Stimulated activated CD8-positive, alpha-beta memory T cell treated with anti-CD3 and anti-CD28 coated beads, Interleukin-7, amount 100 ng/mL, for 1 hour (primary cell): ENCODE measurements around the gene IFNG-AS1.

Experiments
- DNase-seq, 2 donors: peaks; one replicate each; pipeline ENCODE4 v3.0.0-alpha.2; 2020; ENCODE audit warnings: low read depth in 2 of 2

The IFNG-AS1 gene

DNA sequence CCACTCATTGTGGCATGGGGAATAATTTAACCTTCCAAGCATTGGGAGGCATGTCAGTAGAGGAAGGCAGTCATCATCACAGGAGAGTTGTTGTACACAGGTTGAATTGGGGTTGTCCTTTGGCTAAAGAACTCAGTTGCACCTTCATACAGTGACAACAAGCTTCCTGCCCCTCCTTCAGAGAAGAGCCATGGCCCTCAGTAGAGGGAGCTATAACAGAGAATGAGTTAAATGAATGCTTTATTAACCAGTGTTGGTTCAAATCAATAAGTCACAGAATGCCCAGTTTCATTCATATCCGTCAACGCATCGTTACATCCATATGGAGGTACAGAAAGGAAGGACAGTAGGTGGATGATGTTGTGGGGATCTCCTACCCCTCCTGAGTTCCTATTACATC lies 4.8 kb downstream of the IFNG-AS1 start:
- no peak for DNase-seq

DNA sequence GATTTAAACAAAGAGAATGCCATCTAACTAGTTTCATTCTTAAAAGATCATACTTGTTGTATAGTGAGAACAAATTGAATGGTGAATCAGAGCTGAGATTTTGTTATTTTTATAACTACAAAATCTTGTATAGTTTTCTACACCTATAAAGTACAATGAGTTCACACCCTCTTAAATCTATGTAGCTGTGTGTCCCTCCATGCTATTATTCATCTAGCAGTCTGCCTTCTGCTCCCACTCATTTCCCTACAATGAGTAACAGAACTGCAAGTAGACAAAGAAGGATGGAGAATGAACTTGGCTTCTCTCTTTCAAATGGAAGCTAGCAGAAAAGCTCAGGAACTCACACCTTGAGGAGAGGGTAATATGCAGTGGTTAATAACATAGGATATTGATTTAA lies 7.1 kb downstream of the IFNG-AS1 start:
- DNase-seq = no peak

GRCh38 chr12:67998379-67998778 lies 9.1 kb downstream of the IFNG-AS1 start:
- no peak for DNase-seq

- no peak for DNase-seq
Measured at GRCh38 chr12:67999244-67999643, 10.0 kb downstream of the IFNG-AS1 start.

- DNase-seq = no peak
Measured at GRCh38 chr12:68001486-68002466, 12.5 kb downstream of the IFNG-AS1 start.

DNA sequence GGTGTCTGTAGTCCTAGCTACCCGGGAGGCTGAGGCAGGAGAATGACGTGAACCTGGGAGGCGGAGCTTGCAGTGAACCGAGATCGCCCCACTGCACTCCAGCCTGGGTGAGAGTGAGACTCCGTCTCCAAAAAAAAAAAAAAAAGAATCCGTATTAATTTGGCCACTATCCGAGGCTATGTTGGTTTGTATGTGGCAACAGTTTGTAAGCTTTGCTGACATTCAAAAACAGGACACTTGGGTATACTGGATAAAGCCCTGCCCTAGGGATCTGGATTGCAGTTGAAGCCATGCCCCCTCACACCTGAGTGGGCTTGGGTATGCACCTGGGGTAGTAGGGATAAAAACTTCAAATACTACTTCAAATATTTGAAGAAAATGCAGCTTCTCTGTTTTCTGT lies 14.5 kb downstream of the IFNG-AS1 start:
- no peak for DNase-seq

GRCh38 chr12:68007033-68007432 lies 17.8 kb downstream of the IFNG-AS1 start:
- no peak for DNase-seq

GRCh38 chr12:68007466-68007865 lies 18.2 kb downstream of the IFNG-AS1 start:
- no peak for DNase-seq

DNA sequence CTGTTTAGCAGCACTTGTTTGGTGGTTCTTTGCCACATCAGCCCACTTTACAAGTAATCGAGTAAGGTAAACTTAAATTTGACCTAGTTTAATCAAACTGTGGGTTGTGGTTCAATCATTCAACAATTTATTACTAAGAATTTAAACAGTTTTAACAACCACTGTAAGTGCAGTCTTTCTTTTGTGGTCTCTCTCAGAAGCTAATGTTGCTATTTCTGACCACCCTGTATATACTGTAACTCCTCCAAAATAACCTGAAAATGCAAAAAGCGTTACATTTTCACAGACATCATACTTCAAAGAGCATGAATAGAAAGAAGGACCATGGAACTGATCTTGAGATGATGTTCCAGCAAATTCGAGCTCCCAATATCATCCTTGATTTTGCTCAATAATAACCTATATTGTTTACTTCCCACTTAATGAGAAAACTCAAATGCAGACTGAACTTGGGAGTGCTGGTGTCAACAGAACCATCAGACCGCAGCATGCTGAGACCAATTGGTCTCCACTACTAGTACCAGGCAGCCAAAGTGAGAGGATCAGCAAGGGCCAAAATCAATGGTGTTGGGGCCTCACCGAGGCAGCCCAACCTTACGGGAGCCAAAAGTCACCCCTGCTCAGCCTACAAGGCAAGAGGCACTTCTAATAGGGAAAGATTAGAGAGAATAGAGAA lies 22.1 kb downstream of the IFNG-AS1 start:
- DNase-seq = no peak

DNA sequence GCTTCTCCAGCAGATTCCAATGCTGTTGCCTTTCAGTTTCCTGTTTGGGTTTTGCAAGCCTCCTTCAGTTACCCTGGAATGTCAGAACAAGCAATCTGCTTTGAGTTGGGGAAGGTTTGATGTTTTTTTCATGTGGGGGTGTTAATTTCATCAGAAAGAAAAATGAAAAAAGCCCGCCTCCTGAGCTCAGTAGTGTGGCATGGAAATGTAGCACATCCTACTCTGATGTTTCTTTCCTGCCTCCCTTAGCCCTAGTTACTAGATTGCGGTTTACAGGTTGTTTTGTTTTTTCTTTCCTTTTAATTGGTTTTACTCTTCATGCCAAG lies 22.6 kb downstream of the IFNG-AS1 start:
- DNase-seq = no peak

- DNase-seq = no peak
Measured at GRCh38 chr12:68012712-68013111, 23.5 kb downstream of the IFNG-AS1 start.

DNA sequence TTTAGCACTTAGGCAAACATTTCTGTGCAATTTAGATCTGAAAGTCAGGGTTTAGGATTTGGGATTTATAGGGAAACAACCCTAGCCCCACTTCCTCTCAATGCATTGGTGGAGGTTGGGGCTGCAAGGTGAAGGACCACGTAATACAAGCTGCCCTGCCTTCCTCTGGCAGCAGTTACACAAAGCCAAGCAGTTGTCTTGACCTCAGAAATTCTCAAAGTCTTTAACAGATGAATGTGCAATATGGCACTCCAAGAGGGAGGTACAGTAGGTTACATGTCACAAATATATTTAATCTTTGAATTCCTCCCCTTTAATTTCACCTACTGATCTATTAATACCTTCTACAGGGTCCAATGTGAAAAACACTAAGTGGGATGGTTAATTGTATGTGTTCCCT lies 23.9 kb downstream of the IFNG-AS1 start:
- no peak for DNase-seq

- no peak for DNase-seq
Measured at GRCh38 chr12:68016136-68016535, 26.9 kb downstream of the IFNG-AS1 start.

DNA sequence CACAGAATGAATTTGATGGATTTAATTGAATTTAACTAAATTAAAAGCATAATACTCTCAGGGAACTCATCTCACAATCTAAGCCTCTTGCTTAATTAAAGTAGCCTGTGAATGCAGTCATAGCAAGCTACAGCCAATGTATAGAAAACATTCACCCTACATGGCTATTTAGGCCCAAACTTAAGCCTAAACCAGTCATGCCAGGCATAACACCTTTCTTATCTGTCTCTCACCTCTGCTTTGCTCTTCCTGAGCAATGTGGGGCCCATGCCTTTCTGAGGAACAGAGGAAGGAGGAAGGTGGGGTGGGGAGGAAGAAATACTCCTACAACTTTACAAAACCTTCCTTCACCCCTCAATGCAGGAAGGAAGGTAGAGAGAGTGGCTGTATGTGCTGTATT lies 29.1 kb downstream of the IFNG-AS1 start:
- DNase-seq = no peak

DNA sequence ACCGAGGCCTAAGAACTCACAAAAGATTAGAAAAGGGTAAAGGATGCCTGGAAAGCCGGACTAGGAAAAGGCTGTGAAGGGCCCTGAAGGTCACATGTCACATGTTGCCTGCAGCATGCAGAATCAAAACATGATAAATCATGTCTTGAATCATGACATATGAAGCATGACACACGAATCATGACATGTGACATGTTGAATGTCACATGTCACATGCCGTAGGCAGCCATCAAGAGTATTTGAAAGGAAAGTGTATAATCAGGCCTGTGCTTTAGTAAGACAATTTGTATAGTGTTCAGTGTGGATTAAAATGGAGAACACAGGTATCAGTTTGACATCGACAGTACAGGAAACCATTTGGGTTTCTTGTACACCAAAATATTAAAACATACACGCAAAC lies 30.8 kb downstream of the IFNG-AS1 start:
- no peak for DNase-seq

DNA sequence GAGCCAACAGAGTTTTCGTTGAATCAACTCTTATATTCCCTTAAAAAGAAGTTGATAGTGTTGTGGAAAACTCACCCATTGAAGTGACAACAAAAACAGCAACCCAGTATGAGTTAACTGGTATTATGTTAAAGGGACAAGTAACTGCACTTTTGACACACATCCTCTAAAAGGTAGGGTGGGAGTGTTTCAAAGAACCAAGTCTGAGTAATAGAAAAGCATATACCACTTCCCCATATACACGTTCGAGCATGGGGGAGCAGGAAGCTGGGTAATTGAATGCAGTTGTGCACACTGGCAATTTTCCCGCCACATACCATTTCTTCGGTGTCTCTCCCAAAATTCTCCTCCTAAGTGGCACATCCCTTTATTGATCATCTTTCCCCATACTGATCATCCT lies 31.5 kb downstream of the IFNG-AS1 start:
- no peak for DNase-seq

GRCh38 chr12:68028647-68029046 lies 39.4 kb downstream of the IFNG-AS1 start:
- no peak for DNase-seq

GRCh38 chr12:68030248-68030647 lies 41.0 kb downstream of the IFNG-AS1 start:
- no peak for DNase-seq

DNA sequence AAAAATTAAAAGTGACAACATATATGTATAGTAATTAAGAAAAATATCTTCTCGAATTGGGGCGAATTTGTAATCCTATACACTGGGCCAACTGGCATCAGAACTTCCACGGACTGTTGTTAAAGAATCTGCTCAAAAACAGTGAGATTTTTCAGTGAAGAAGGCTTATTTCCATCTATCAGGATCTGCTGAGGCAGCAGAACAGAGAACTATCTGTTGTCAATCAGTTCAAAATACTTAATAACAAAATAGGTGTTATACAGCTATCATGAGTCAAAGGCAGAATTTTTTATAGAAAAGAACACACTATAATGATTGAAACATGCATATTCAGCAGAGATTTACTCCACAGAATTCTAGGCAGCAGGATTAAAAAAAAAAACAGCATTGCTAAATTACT lies 41.9 kb downstream of the IFNG-AS1 start:
- DNase-seq = no peak

GRCh38 chr12:68031881-68032739 lies 42.9 kb downstream of the IFNG-AS1 start:
- DNase-seq = no peak

DNA sequence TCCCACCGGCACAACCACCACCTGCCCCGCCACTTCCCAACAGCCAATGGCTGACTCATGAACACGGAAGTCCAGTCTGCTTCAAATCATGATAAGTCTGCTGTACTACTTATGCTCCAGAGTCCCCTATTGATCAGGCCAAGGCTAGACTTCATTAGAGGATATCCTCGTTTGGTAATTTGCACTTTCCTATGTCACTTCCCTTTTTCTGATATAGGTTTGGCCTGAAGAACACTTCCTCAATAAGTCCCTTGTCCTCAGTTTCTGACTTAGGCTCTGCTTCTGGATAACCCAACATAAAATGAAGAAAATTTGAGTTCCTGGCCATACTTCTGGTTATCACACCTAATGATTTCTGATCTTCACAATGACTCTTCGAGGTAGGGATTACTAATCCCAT lies 45.3 kb downstream of the IFNG-AS1 start:
- DNase-seq = no peak

DNA sequence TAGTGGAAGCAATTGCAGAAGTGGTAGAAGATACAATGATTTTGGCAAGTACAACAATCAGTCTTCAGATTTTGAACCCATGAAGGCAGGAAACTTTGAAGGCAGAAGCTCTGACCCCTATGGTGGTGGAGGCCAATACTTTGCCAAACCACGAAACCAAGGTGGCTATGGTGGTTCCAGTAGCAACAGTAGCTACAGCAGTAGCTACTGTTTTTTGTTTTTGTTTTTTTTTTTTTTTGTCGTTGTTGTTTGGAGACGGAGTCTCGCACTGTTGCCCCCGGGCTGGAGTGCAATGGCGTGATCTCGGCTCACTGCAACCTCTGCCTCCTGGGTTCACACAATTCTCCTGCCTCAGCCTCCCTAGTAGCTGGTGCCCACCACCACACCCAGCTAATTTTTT lies 47.4 kb downstream of the IFNG-AS1 start:
- DNase-seq = no peak
